Calu3 (cell line): ENCODE measurements around the gene NF1. TPM values are rescaled to one million over a fixed set of nuclear protein-coding genes. Genes with fewer than 3 reads are reported as not detected.

Experiments used
- BruUV-seq: library from RNA; stranded (reverse); fragments of 400-500 nt; replicated peaks from 2 replicates; lab custom pipeline; 2021; lab: Mats Ljungman, UMichigan
- CTCF ChIA-PET: fragments of 300-600 bp; sonication (Branson Sonifier 250); formaldehyde crosslinking; loops from one replicate; lab custom pipeline; 2022; ENCODE audit warnings: antibody characterized with exemption; lab: Charles Lee
- DNase-seq: peaks from one replicate; pipeline ENCODE4 v3.0.0; 2022
- H3K27ac Mint-ChIP-seq: one replicate; pipeline ENCODE4 v1.8.0; 2022; ENCODE audit warnings: mixed read lengths; ENCODE audit not compliant: unreplicated experiment
- H3K27me3 Mint-ChIP-seq: one replicate; pipeline ENCODE4 v1.8.0; 2022; ENCODE audit warnings: mixed read lengths; ENCODE audit not compliant: unreplicated experiment
- H3K36me3 Mint-ChIP-seq: one replicate; pipeline ENCODE4 v1.8.0; 2022; ENCODE audit warnings: mild to moderate bottlenecking, moderate library complexity, mixed read lengths; ENCODE audit not compliant: insufficient read depth, unreplicated experiment
- H3K4me1 Mint-ChIP-seq: one replicate; pipeline ENCODE4 v1.8.0; 2022; ENCODE audit warnings: mild to moderate bottlenecking, low read depth, mixed read lengths; ENCODE audit not compliant: unreplicated experiment
- H3K4me3 Mint-ChIP-seq: one replicate; pipeline ENCODE4 v1.8.0; 2022; ENCODE audit warnings: mild to moderate bottlenecking, low read depth, moderate library complexity, mixed read lengths; ENCODE audit not compliant: unreplicated experiment
- H3K9me3 Mint-ChIP-seq: one replicate; pipeline ENCODE4 v1.8.0; 2022; ENCODE audit warnings: low read depth, mixed read lengths; ENCODE audit not compliant: unreplicated experiment
- CTCF ChIP-seq: fragments of 200-600 bp; IDR thresholded peaks from one replicate; pipeline ENCODE4 v1.8.0; 2022; ENCODE audit warnings: antibody characterized with exemption; ENCODE audit not compliant: unreplicated experiment
- intact Hi-C: fragments of 100-400 bp; cut with micrococcal nuclease; formaldehyde crosslinking; loops from one replicate; pipeline ENCODE4 v1.10.0; 2022; ENCODE audit not compliant: unreplicated experiment
- total RNA-seq: library from RNA; stranded (reverse); gene quantifications from 2 replicates; pipeline ENCODE4 v1.2.3, GENCODE V29; 2022

NF1 gene
- total RNA-seq, 1 experiment from 2014 or later, result 64.7 TPM

- no peak for DNase-seq
- intact Hi-C loops, result no loop called here
- Mint-ChIP-seq H3K27ac (no peak overlapping the region), H3K4me3 (no peak overlapping the region), H3K27me3 (no peaks in the 10 kb centered on the region), H3K36me3 (no peaks in the 10 kb centered on the region), H3K9me3 (no peaks in the 10 kb centered on the region), H3K4me1 (peaks cover 9% of the 10 kb centered on the region)
- no peak for TF ChIP-seq CTCF
- BruUV-seq, result no TSS peak
- CTCF ChIA-PET, result interaction anchor here (0.6 kb wide), 1 partner anchor 22 kb away, joined by 3 read pairs; no protein-coding TSS in a partner anchor
Observed at GRCh38 chr17:31299624-31300023, 204.8 kb downstream of the NF1 start.

- intact Hi-C loops, result no loop called here
- CTCF ChIA-PET, result no interaction called here
Observed at GRCh38 chr17:31307640-31308039, 212.9 kb downstream of the NF1 start.

GRCh38 chr17:31308372-31309334 is 213.9 kb downstream of the NF1 start:
- CTCF ChIA-PET, result interaction anchor here (0.5 to 0.6 kb wide), 2 partner anchors 782 to 1520 kb away, joined by 3 to 6 read pairs; no protein-coding TSS in a partner anchor
- no peak overlapping the region for H3K4me3 Mint-ChIP-seq
- no peaks in the 10 kb centered on the region for H3K9me3 Mint-ChIP-seq
- DNase-seq, result no peak
- intact Hi-C loops, result no loop called here
- H3K27me3 Mint-ChIP-seq, result no peaks in the 10 kb centered on the region
- BruUV-seq, result no TSS peak
- peaks cover 10% of the 10 kb centered on the region for H3K4me1 Mint-ChIP-seq
- TF ChIP-seq CTCF, result no peak
- H3K36me3 Mint-ChIP-seq, result peaks cover 4% of the 10 kb centered on the region
- H3K27ac Mint-ChIP-seq, result peak overlapping the region; percentile 16

More at GRCh38 chr17:31307640-31308039, 212.9 kb downstream of the NF1 start:
- no peaks in the 10 kb centered on the region for H3K27me3 Mint-ChIP-seq
- peaks cover 10% of the 10 kb centered on the region for H3K4me1 Mint-ChIP-seq
- H3K9me3 Mint-ChIP-seq, result no peaks in the 10 kb centered on the region
- TF ChIP-seq CTCF, result no peak
- DNase-seq, result no peak
- BruUV-seq, result no TSS peak
- no peak overlapping the region for H3K4me3 Mint-ChIP-seq
- H3K36me3 Mint-ChIP-seq, result peaks cover 4% of the 10 kb centered on the region
- H3K27ac Mint-ChIP-seq, result no peak overlapping the region

- no peaks in the 10 kb centered on the region for H3K9me3 Mint-ChIP-seq
- H3K36me3 Mint-ChIP-seq, result peaks cover 4% of the 10 kb centered on the region
- intact Hi-C loops, result no loop called here
- no peaks in the 10 kb centered on the region for H3K27me3 Mint-ChIP-seq
- H3K27ac Mint-ChIP-seq, result no peak overlapping the region
- peaks cover 10% of the 10 kb centered on the region for H3K4me1 Mint-ChIP-seq
- CTCF ChIA-PET, result no interaction called here
- DNase-seq, result no peak
- no peak for TF ChIP-seq CTCF
- BruUV-seq, result no TSS peak
- H3K4me3 Mint-ChIP-seq, result no peak overlapping the region
Observed at GRCh38 chr17:31309556-31309955, 214.8 kb downstream of the NF1 start.
